ENCODE results near the gene NKX1-1.

The NKX1-1 gene

GRCh38 chr4:1379351-1379781 lies 26.9 kb downstream of the NKX1-1 start:
- H3K9me3 Mint-ChIP-seq, result no peaks in the 10 kb centered on the region
- H3K4me1 Mint-ChIP-seq, result no peaks in the 10 kb centered on the region
- no peak overlapping the region for H3K4me3 Mint-ChIP-seq
- no peaks in the 10 kb centered on the region for H3K36me3 Mint-ChIP-seq (ENCODE audit: low read depth)
- no peak overlapping the region for H3K27ac Mint-ChIP-seq
- no peak for DNase-seq
- no peaks in the 10 kb centered on the region for H3K27me3 Mint-ChIP-seq (ENCODE audit: low read depth, poor library complexity)
- TF ChIP-seq CTCF (IDR thresholded peaks at IDR 0.05), result no peak

GRCh38 chr4:1378559-1379231 lies 27.5 kb downstream of the NKX1-1 start:
- no peak overlapping the region for H3K4me3 Mint-ChIP-seq
- peak; percentile 3 for DNase-seq
- TF ChIP-seq CTCF (IDR thresholded peaks at IDR 0.05), result no peak
- H3K27me3 Mint-ChIP-seq (ENCODE audit: low read depth, poor library complexity), result no peaks in the 10 kb centered on the region
- no peaks in the 10 kb centered on the region for H3K9me3 Mint-ChIP-seq
- peaks cover 5% of the 10 kb centered on the region for H3K36me3 Mint-ChIP-seq (ENCODE audit: low read depth)
- H3K4me1 Mint-ChIP-seq, result no peaks in the 10 kb centered on the region
- no peak overlapping the region for H3K27ac Mint-ChIP-seq

GRCh38 chr4:1377606-1378261 lies 28.5 kb downstream of the NKX1-1 start:
- Mint-ChIP-seq H3K9me3 (peaks cover 9% of the 10 kb centered on the region), H3K36me3 (ENCODE audit: low read depth) (peaks cover 14% of the 10 kb centered on the region), H3K27me3 (ENCODE audit: low read depth, poor library complexity) (no peaks in the 10 kb centered on the region), H3K4me3 (no peak overlapping the region), H3K27ac (no peak overlapping the region), H3K4me1 (no peaks in the 10 kb centered on the region)
- no peak for TF ChIP-seq CTCF (IDR thresholded peaks at IDR 0.05)
- DNase-seq, result peak; percentile 1

GRCh38 chr4:1376841-1377605 lies 29.2 kb downstream of the NKX1-1 start:
- Mint-ChIP-seq H3K36me3 (ENCODE audit: low read depth) (peaks cover 21% of the 10 kb centered on the region), H3K4me1 (no peaks in the 10 kb centered on the region), H3K9me3 (peaks cover 15% of the 10 kb centered on the region), H3K27ac (no peak overlapping the region), H3K27me3 (ENCODE audit: low read depth, poor library complexity) (peaks cover 4% of the 10 kb centered on the region), H3K4me3 (no peak overlapping the region)
- DNase-seq, result no peak
- no peak for TF ChIP-seq CTCF (IDR thresholded peaks at IDR 0.05)

- Mint-ChIP-seq H3K4me3 (no peak overlapping the region), H3K27ac (no peak overlapping the region), H3K4me1 (peaks cover under 1% of the 10 kb centered on the region), H3K9me3 (peaks cover 15% of the 10 kb centered on the region), H3K36me3 (ENCODE audit: low read depth) (peaks cover 28% of the 10 kb centered on the region), H3K27me3 (ENCODE audit: low read depth, poor library complexity) (peaks cover 4% of the 10 kb centered on the region)
- no peak for TF ChIP-seq CTCF (IDR thresholded peaks at IDR 0.05)
- DNase-seq, result no peak
Measured at GRCh38 chr4:1376391-1376840, 29.8 kb downstream of the NKX1-1 start.
